Measurements from ENCODE around the gene ZFYVE21. TPM values are rescaled to one million over a fixed set of nuclear protein-coding genes. Genes with fewer than 3 reads are reported as not detected.

The ZFYVE21 gene
- total RNA-seq, 3 donors from 2014 or later = 49.9 to 67.1 (median 60.9) TPM

- Histone ChIP-seq H3K4me1 (ENCODE audit: low read depth) (peaks cover 1% of the 10 kb centered on the region), H3K36me3 (ENCODE audit: low read depth) (no peaks in the 10 kb centered on the region), H3K9me3 (no peaks in the 10 kb centered on the region), H3K4me3 (no peak overlapping the region)
- no peak for ATAC-seq
- no peak for TF ChIP-seq CTCF (IDR thresholded peaks at IDR 0.05)
- intact Hi-C loops (cut with DNase I, micrococcal nuclease) = no loop called here
- DNase-seq = peak in 1 of 3 donors; percentile 13
Measured at GRCh38 chr14:103703433-103704385, 11.9 kb upstream of the ZFYVE21 start.

- H3K9me3 ChIP-seq = no peaks in the 10 kb centered on the region
- peaks cover under 1% of the 10 kb centered on the region for H3K4me1 ChIP-seq (ENCODE audit: low read depth)
- H3K36me3 ChIP-seq (ENCODE audit: low read depth) = no peaks in the 10 kb centered on the region
- no peak for DNase-seq
- TF ChIP-seq CTCF (IDR thresholded peaks at IDR 0.05) = no peak
- intact Hi-C loops (cut with DNase I, micrococcal nuclease) = no loop called here
- no peak overlapping the region for H3K4me3 ChIP-seq
- no peak for ATAC-seq
Measured at GRCh38 chr14:103704708-103705107, 10.9 kb upstream of the ZFYVE21 start.

- Histone ChIP-seq H3K4me3 (no peak overlapping the region), H3K36me3 (ENCODE audit: low read depth) (no peaks in the 10 kb centered on the region), H3K4me1 (ENCODE audit: low read depth) (peaks cover 3% of the 10 kb centered on the region), H3K9me3 (no peaks in the 10 kb centered on the region)
- ATAC-seq (no peak), DNase-seq (peak in 1 of 3 donors; percentile 41)
- TF ChIP-seq CTCF (IDR thresholded peaks at IDR 0.05) = no peak
- intact Hi-C loops (cut with DNase I, micrococcal nuclease) = no loop called here
Measured at GRCh38 chr14:103705118-103705503, 10.5 kb upstream of the ZFYVE21 start.

- H3K9me3 ChIP-seq = no peaks in the 10 kb centered on the region
- H3K36me3 ChIP-seq (ENCODE audit: low read depth) = no peaks in the 10 kb centered on the region
- ATAC-seq (no peak), DNase-seq (peak in 1 of 3 donors; percentile 29)
- H3K4me3 ChIP-seq = no peak overlapping the region
- intact Hi-C loops (cut with DNase I, micrococcal nuclease) = no loop called here
- peaks cover 9% of the 10 kb centered on the region for H3K4me1 ChIP-seq (ENCODE audit: low read depth)
- TF ChIP-seq CTCF (IDR thresholded peaks at IDR 0.05) = no peak
Measured at GRCh38 chr14:103705504-103706284, 9.9 kb upstream of the ZFYVE21 start.

GRCh38 chr14:103706551-103707328 lies 8.9 kb upstream of the ZFYVE21 start:
- TF ChIP-seq CTCF (IDR thresholded peaks at IDR 0.05) = no peak
- no peaks in the 10 kb centered on the region for H3K36me3 ChIP-seq (ENCODE audit: low read depth)
- H3K4me3 ChIP-seq = no peak overlapping the region
- ATAC-seq = no peak
- H3K9me3 ChIP-seq = no peaks in the 10 kb centered on the region
- DNase-seq = peak in 2 of 3 donors; percentile 28 to 50
- H3K4me1 ChIP-seq (ENCODE audit: low read depth) = peaks cover 17% of the 10 kb centered on the region
- intact Hi-C loops (cut with DNase I, micrococcal nuclease) = no loop called here
